ENCODE data around the gene SPOCK1. TPM values are rescaled to one million over a fixed set of nuclear protein-coding genes. Genes with fewer than 3 reads are reported as not detected.
"Not testable (repeated sequence)": the region's sequence is repeated elsewhere in the genome, so short reads cannot be mapped to it uniquely, and the experiment has no call there.

Gene SPOCK1
- total RNA-seq, 2 donors from 2014 or later = not detected

DNA sequence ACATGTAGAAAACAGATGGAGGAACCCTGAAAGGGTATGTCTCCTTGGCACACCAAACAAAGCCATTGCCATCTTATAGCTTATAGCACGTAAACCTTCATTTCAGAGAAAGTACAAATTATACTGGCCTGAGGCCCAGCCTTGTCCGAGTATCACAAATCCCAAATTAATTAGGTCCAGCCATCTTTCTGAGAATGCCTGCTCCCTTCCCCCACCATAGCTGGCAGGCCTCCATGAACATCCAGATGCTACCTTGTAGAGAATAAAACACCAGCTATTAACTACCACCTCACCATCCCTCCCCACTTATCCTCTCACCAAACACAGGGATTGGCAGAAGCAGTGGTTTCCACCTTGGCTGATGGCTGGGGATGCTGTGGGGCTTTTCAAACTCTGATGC, 224.0 kb downstream of the SPOCK1 start:
- DNase-seq (no peak), ATAC-seq (replicated peaks in 1 of 2) (no peak)
- Mint-ChIP-seq H3K27ac (no peak overlapping the region), H3K9me3 (no peaks in the 10 kb centered on the region), H3K4me3 (no peak overlapping the region), H3K36me3 (ENCODE audit: insufficient read depth in 2 of 2) (no peaks in the 10 kb centered on the region), H3K4me1 (ENCODE audit: low read depth) (no peaks in the 10 kb centered on the region), H3K27me3 (ENCODE audit: low read depth) (no peaks in the 10 kb centered on the region)

DNA sequence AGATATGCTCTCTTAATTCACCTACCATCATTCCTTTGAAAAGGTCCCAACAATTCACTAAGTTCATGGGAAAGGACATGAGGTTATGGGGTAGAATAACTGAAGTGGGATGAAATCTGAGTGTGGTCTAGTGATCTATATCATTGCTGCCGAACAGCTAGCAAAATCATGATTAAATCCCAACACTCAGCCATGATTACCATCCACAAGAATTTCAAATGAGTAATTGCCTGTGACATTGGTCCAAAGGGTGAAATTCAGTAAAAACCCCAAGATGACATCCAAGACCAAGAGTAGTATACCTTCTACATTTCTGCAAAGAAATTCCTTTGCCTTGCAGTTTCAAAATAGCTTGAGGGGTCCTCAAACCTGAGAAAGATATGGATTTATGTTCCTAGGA, 225.6 kb downstream of the SPOCK1 start:
- H3K27ac Mint-ChIP-seq = no peak overlapping the region
- H3K9me3 Mint-ChIP-seq = no peaks in the 10 kb centered on the region
- H3K4me3 Mint-ChIP-seq = no peak overlapping the region
- ATAC-seq (replicated peaks in 1 of 2) (no peak), DNase-seq (no peak)
- no peaks in the 10 kb centered on the region for H3K27me3 Mint-ChIP-seq (ENCODE audit: low read depth)
- H3K36me3 Mint-ChIP-seq (ENCODE audit: insufficient read depth in 2 of 2) = no peaks in the 10 kb centered on the region
- H3K4me1 Mint-ChIP-seq (ENCODE audit: low read depth) = no peaks in the 10 kb centered on the region

DNA sequence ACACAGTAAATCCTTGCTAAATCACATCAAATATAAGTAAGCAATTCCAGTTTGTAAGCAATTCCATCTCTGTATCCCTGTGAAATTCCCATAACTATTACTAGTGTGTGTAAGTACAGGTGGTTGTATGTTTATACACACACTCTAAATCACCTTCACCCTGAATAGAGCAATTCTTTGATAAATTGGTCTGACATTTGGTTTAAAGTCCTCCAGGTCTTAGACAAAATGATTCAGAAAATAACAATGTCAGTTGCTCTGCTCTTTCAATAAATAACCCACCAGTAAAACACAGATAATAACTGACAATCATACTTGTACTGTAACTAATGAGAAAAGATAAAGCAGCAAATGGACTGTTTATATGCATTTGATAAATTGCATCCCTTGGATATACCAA, 226.3 kb downstream of the SPOCK1 start:
- H3K4me3 Mint-ChIP-seq = no peak overlapping the region
- no peaks in the 10 kb centered on the region for H3K9me3 Mint-ChIP-seq
- H3K36me3 Mint-ChIP-seq (ENCODE audit: insufficient read depth in 2 of 2) = no peaks in the 10 kb centered on the region
- DNase-seq = no peak
- no peak overlapping the region for H3K27ac Mint-ChIP-seq
- H3K4me1 Mint-ChIP-seq (ENCODE audit: low read depth) = no peaks in the 10 kb centered on the region
- no peaks in the 10 kb centered on the region for H3K27me3 Mint-ChIP-seq (ENCODE audit: low read depth)
- ATAC-seq (replicated peaks in 1 of 2) = no peak

DNA sequence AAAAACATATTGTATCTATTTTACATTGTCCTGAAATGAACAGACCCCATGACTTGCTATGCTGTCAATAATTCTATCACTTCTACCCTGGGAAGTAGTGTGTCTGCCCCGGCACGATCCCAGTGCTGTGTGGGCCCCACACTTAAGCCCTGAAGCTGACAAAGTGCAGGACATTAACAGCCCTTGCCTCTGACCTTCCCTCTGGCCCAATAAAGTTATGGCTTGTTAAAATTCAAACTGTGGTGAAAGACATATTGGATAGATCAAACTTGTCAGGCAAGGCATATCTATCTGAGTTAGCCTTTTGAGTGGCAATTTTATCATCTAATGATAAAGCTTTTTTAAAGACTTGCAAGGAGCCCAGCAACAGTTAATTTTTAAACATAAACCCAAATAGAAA, 229.2 kb downstream of the SPOCK1 start:
- Mint-ChIP-seq H3K4me3 (no peak overlapping the region), H3K27ac (no peak overlapping the region), H3K9me3 (no peaks in the 10 kb centered on the region), H3K36me3 (ENCODE audit: insufficient read depth in 2 of 2) (no peaks in the 10 kb centered on the region), H3K27me3 (ENCODE audit: low read depth) (peaks cover 7% of the 10 kb centered on the region), H3K4me1 (ENCODE audit: low read depth) (no peaks in the 10 kb centered on the region)
- ATAC-seq (replicated peaks in 1 of 2) = no peak
- no peak for DNase-seq

DNA sequence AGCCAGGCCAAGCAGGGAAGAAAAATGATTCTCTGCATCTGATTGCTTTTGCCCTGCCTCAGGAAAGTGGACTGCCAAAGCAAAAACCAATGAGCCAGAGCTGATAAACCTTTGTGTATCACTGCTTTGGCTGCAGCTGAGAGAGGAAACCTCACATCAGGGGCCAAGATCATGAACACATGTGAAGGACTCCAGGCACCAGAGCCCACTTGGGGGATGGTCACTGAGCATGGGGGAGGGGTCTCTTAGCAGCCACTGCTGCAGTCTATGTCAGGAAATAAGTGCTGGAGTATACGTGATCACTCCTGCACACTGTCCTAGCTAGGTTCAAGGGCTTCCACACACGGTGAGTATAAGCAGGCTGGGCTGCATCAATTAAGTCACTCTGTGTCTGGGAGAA, 229.9 kb downstream of the SPOCK1 start:
- Mint-ChIP-seq H3K4me3 (no peak overlapping the region), H3K27ac (no peak overlapping the region), H3K36me3 (ENCODE audit: insufficient read depth in 2 of 2) (no peaks in the 10 kb centered on the region), H3K9me3 (no peaks in the 10 kb centered on the region), H3K4me1 (ENCODE audit: low read depth) (no peaks in the 10 kb centered on the region), H3K27me3 (ENCODE audit: low read depth) (peaks cover 7% of the 10 kb centered on the region)
- no peak for ATAC-seq (replicated peaks in 1 of 2)
- no peak for DNase-seq

DNA sequence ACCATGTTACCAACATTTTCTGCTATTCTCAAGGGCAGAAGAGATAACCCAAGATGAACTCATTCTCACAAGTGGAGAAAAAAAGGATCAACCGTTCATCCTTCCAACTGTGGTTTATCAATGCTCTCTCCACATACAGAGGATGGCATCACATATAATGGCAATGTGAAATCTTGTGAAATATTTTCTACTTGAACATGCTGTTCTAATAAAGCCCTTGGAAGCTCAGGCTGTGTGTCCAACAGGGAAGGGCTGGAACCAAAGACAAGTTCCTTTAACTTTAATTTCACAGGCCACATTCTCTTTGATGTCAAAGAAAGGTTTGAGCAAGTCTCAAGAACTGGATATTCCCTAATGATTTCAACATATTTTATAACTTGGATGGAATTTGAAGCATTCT, 230.5 kb downstream of the SPOCK1 start:
- Mint-ChIP-seq H3K9me3 (no peaks in the 10 kb centered on the region), H3K27ac (no peak overlapping the region), H3K4me3 (no peak overlapping the region), H3K27me3 (ENCODE audit: low read depth) (peaks cover 7% of the 10 kb centered on the region), H3K36me3 (ENCODE audit: insufficient read depth in 2 of 2) (no peaks in the 10 kb centered on the region), H3K4me1 (ENCODE audit: low read depth) (no peaks in the 10 kb centered on the region)
- DNase-seq = no peak
- no peak for ATAC-seq (replicated peaks in 1 of 2)

DNA sequence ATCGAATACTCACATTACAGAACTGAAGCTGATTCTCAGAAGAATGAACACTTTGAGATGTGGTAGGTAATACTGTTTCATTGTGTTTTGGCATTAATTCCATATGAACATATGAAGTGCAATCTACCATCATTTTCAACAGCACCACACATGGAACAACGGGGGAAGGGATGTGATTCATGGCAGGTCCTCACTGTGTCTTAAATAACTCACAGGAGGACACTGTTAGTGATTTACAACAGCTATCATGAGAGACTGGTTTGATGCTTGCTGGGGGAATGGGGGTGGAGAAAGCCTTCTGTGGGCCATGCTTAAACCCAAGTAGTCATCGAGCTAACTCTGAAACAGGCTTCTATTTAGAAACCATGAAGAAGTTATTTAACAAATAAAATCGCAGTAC, 232.9 kb downstream of the SPOCK1 start:
- no peak for ATAC-seq (replicated peaks in 1 of 2)
- no peak for DNase-seq
- peaks cover 7% of the 10 kb centered on the region for H3K27me3 Mint-ChIP-seq (ENCODE audit: low read depth)
- no peaks in the 10 kb centered on the region for H3K36me3 Mint-ChIP-seq (ENCODE audit: insufficient read depth in 2 of 2)
- H3K4me3 Mint-ChIP-seq = no peak overlapping the region
- no peaks in the 10 kb centered on the region for H3K9me3 Mint-ChIP-seq
- H3K27ac Mint-ChIP-seq = no peak overlapping the region
- H3K4me1 Mint-ChIP-seq (ENCODE audit: low read depth) = no peaks in the 10 kb centered on the region

DNA sequence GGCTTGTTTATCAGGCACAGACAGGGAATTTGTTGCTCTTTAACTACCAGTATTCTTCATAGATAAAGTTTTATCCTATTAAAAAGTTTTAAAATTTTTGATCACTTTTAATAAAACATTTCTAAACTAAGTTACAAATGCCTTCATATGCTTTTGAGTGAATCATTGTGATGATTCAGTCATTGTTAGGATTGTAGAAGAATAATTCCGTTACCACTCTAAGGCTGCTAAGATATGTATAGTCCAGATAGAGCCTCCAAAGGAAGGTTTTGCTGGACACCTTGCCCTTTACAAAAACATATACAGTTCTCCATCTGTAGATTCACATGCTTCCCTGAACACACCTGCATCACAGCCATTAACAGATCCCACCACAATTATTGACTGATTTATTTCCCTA, 233.7 kb downstream of the SPOCK1 start:
- ATAC-seq (replicated peaks in 1 of 2) (no peak), DNase-seq (no peak)
- Mint-ChIP-seq H3K4me3 (no peak overlapping the region), H3K4me1 (ENCODE audit: low read depth) (no peaks in the 10 kb centered on the region), H3K9me3 (no peaks in the 10 kb centered on the region), H3K27ac (no peak overlapping the region), H3K36me3 (ENCODE audit: insufficient read depth in 2 of 2) (no peaks in the 10 kb centered on the region), H3K27me3 (ENCODE audit: low read depth) (peaks cover 7% of the 10 kb centered on the region)

DNA sequence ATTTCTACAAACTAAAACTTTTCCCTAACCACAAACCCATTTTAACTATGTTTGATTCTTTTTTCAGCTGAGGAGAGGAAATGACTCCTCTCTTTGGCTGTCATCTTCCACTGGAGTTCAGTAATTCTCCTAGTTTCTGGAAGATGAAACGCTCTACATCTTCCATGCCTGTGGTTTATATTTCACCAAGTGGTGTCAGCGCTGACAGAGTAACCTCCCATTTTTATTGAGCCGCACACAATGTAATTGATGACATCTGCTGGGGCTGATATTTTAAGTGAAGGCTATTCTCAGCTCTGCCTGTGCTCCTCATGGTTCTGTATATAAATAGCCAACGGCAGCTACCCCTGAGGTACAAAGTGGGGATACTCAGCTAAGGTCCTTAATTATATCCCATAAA, 234.6 kb downstream of the SPOCK1 start:
- H3K4me3 Mint-ChIP-seq = no peak overlapping the region
- peaks cover 7% of the 10 kb centered on the region for H3K27me3 Mint-ChIP-seq (ENCODE audit: low read depth)
- no peaks in the 10 kb centered on the region for H3K9me3 Mint-ChIP-seq
- H3K4me1 Mint-ChIP-seq (ENCODE audit: low read depth) = no peaks in the 10 kb centered on the region
- no peak for DNase-seq
- no peak overlapping the region for H3K27ac Mint-ChIP-seq
- H3K36me3 Mint-ChIP-seq (ENCODE audit: insufficient read depth in 2 of 2) = no peaks in the 10 kb centered on the region
- ATAC-seq (replicated peaks in 1 of 2) = no peak

DNA sequence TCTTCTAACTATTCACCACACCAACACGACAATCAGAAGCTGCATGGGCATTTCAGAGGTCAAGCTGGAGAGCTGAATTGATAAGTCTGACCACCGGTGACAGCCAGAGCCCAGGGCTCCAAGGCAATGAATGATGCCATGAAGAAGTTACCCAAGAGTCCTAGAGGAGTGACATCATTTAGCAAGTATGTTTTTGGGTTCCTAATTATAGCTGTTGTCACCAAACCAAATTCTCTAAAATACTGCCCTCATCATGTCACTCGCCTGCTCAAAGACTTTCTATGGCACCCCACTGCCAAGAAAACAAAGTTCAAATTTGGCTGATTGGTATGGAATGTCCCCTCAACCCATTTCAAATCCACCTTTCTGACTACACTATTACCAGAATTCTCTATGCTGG, 235.1 kb downstream of the SPOCK1 start:
- Mint-ChIP-seq H3K27me3 (ENCODE audit: low read depth) (peaks cover 7% of the 10 kb centered on the region), H3K4me3 (no peak overlapping the region), H3K9me3 (peaks cover 2% of the 10 kb centered on the region in 2 donors), H3K4me1 (ENCODE audit: low read depth) (no peaks in the 10 kb centered on the region), H3K27ac (no peak overlapping the region), H3K36me3 (ENCODE audit: insufficient read depth in 2 of 2) (no peaks in the 10 kb centered on the region)
- ATAC-seq (replicated peaks in 1 of 2) = no peak
- no peak for DNase-seq

DNA sequence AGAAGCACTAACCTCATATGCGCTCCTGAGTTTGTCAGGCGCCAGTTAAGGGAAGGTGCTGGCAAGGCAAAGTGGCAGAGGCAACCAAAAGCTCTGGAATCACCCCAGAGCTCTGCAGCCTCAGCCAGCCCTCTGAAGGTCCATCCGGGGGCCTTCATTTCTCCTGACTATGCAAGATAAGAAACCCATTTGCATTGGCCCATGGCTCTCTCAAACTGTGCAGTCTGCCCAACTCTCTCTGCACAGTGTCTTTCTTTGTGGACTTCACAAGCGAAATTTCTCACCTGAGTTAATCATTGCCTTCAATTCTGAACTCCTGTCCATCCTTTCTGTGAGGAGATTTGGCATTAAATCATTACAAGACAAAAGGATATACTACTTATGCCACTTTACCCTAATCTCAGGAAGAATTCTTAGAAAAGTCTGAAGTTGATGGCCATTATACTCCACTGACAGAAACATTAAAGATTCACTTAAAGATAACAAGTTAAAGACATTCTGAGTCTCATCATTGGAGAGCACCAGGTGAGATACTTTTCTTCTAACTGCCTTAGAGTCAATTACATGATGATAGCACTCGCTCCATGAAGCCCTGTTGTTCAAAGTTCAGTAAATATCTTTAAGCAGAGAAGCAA, 235.6 kb downstream of the SPOCK1 start:
- ATAC-seq (replicated peaks in 1 of 2) (no peak), DNase-seq (no peak)
- Mint-ChIP-seq H3K4me3 (no peak overlapping the region), H3K36me3 (ENCODE audit: insufficient read depth in 2 of 2) (no peaks in the 10 kb centered on the region), H3K4me1 (ENCODE audit: low read depth) (no peaks in the 10 kb centered on the region), H3K9me3 (peaks cover 3 to 4% of the 10 kb centered on the region in 2 donors), H3K27ac (no peak overlapping the region), H3K27me3 (ENCODE audit: low read depth) (peaks cover 7% of the 10 kb centered on the region)

DNA sequence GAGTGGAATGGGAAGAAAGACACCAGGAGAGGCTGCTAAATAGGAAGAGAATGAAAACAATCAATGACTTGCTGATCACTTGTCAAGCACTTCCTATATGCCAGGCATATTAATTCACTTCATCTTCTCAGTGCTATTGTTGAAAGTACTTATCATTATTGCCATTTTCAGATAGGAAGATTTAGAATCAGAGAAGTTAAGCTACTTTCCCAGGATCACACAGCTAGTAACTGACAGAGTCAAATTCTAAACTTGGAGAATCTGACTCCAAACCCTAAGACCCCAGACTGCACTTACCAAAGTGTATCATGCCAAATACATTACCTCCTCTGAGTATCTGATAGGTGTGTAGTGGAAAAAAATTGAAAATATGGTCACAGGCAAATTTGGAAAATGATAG, 236.3 kb downstream of the SPOCK1 start:
- no peaks in the 10 kb centered on the region for H3K4me1 Mint-ChIP-seq (ENCODE audit: low read depth)
- ATAC-seq (replicated peaks in 1 of 2) (no peak), DNase-seq (no peak)
- peaks cover 7% of the 10 kb centered on the region for H3K27me3 Mint-ChIP-seq (ENCODE audit: low read depth)
- H3K9me3 Mint-ChIP-seq = peaks cover 3 to 4% of the 10 kb centered on the region in 2 donors
- no peaks in the 10 kb centered on the region for H3K36me3 Mint-ChIP-seq (ENCODE audit: insufficient read depth in 2 of 2)
- H3K4me3 Mint-ChIP-seq = no peak overlapping the region
- H3K27ac Mint-ChIP-seq = no peak overlapping the region

DNA sequence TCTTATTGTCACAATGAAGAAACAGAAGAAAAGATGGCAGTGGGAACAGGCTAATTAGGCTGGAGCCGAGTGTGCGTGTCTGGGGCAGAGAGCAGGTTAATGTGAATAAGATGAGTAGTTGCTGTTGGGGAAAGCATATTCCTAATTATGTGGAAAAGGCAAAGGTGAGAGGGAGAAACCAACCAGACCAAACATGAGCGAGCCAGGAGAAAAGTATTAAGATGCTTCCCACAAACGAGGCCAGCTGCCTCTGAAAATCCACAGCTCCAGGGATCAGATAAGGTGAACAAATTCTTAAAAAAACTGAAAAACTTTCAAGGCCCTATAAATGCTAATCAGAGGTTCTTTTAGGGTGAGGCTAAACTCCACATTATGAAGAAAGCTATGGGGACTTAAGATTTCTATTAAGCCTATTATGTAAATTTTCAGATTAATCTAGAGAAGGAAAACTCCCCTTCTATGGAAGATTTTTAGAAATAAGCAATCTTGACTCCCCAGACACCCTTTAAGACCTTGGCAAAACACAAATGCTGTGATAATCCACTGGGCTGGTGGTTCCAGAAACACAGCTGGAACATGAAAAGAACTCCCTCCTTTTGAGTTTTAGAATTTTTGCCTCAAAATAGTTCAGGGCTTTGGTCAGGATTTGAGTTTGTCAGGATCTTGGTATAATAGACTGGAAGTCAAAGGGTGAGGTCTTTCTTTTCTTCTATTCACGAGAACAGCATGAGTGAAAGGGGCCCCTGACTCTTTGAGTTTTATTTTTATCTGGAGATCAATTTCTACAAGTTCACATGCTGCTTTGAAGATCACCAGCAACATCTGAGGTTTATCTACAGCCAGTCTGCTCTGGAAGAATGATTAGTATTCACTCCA, 238.1 kb downstream of the SPOCK1 start:
- peaks cover 6% of the 10 kb centered on the region for H3K27me3 Mint-ChIP-seq (ENCODE audit: low read depth)
- ATAC-seq (replicated peaks in 1 of 2) = no peak

DNA sequence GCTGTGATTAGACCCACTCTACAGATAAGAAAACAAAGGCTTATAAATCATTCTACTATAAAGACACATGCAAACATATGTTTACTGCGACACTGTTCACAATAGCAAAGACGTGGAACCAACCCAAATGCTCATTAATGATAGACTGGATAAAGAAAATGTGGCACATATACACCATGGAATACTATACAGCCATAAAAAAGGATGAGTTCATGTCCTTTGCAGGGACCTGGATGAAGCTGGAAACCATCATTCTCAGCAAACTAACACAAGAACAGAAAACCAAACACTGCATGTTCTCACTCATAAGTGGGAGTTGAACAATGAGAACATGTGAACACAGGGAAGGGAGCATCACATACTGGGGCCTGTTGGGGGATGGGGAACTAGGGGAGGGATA, 240.0 kb downstream of the SPOCK1 start:
- not testable (repeated sequence) for H3K4me3 Mint-ChIP-seq; H3K9me3 Mint-ChIP-seq; H3K27ac Mint-ChIP-seq; ATAC-seq (replicated peaks in 1 of 2); H3K4me1 Mint-ChIP-seq (ENCODE audit: low read depth); H3K27me3 Mint-ChIP-seq (ENCODE audit: low read depth); DNase-seq; H3K36me3 Mint-ChIP-seq (ENCODE audit: insufficient read depth in 2 of 2)

More for the DNA sequence above, 238.1 kb downstream of the SPOCK1 start:
- Mint-ChIP-seq H3K27ac (no peak overlapping the region), H3K9me3 (peaks cover 3 to 4% of the 10 kb centered on the region in 2 donors), H3K36me3 (ENCODE audit: insufficient read depth in 2 of 2) (no peaks in the 10 kb centered on the region), H3K4me1 (ENCODE audit: low read depth) (no peaks in the 10 kb centered on the region), H3K4me3 (no peak overlapping the region)
- DNase-seq = no peak

All from activated T-cell treated with anti-CD3 and anti-CD28 coated beads, Interleukin-2, amount 50 U/mL, for 72 hours (primary cell).